OCI-LY7 (cell line): ENCODE results near the gene FAH. TPM values are rescaled to one million over a fixed set of nuclear protein-coding genes. Genes with fewer than 3 reads are reported as not detected.

Experiments
- BruUV-seq: library from RNA; stranded (reverse); fragments of 400-500 nt; replicated peaks from 2 replicates; lab custom pipeline; 2021; lab: Mats Ljungman, UMichigan
- CTCF ChIA-PET: fragments of 300-600 bp; sonication (Branson Sonifier 250); formaldehyde crosslinking; loops from one replicate; lab custom pipeline; 2022; ENCODE audit warnings: antibody characterized with exemption; ENCODE audit not compliant: unreplicated experiment; lab: Charles Lee
- POLR2A ChIA-PET: fragments of 300-600 bp; sonication (Branson Sonifier 250); formaldehyde crosslinking; loops from one replicate; lab custom pipeline; 2022; ENCODE audit warnings: antibody characterized with exemption; lab: Charles Lee
- DNase-seq: peaks from one replicate; pipeline ENCODE4 v3.0.0-alpha.2; 2015; ENCODE audit warnings: low spot score
- H2AFZ ChIP-seq: fragments of 200-600 bp; sonication (generic), shearing (Covaris generic); 2 replicates; pipeline ENCODE4 v1.6.1; 2014; ENCODE audit warnings: mild to moderate bottlenecking, antibody characterized with exemption, low read length, moderate library complexity
- H3K27ac ChIP-seq: fragments of 200-600 bp; sonication (generic); 2 replicates; pipeline ENCODE4 v1.5.1; 2014; ENCODE audit warnings: mixed run types, low read depth, mild to moderate bottlenecking, moderate library complexity, low read length, inconsistent platforms; ENCODE audit not compliant: poor library complexity, severe bottlenecking
- H3K36me3 ChIP-seq: fragments of 200-600 bp; sonication (generic); 2 replicates; pipeline ENCODE4 v1.6.1; 2014; ENCODE audit warnings: mild to moderate bottlenecking, antibody characterized with exemption, low read length, moderate library complexity, mixed read lengths; ENCODE audit not compliant: insufficient read depth
- H3K4me1 ChIP-seq: fragments of 200-600 bp; sonication (generic); 2 replicates; pipeline ENCODE4 v1.5.1; 2014; ENCODE audit warnings: mild to moderate bottlenecking, low read length; ENCODE audit not compliant: insufficient read depth, poor library complexity, severe bottlenecking
- H3K4me2 ChIP-seq: fragments of 200-600 bp; sonication (generic); 2 replicates; pipeline ENCODE4 v1.6.1; 2014; ENCODE audit warnings: mild to moderate bottlenecking, low read length
- H3K4me3 ChIP-seq: fragments of 200-600 bp; sonication (generic); 2 replicates; pipeline ENCODE4 v1.5.1; 2014; ENCODE audit warnings: mild to moderate bottlenecking, low read depth, low read length; ENCODE audit not compliant: poor library complexity, severe bottlenecking
- H3K79me2 ChIP-seq: fragments of 200-600 bp; sonication (generic); 2 replicates; pipeline ENCODE4 v1.6.1; 2016; ENCODE audit warnings: low read depth, mild to moderate bottlenecking, low read length, moderate library complexity, mixed read lengths; ENCODE audit not compliant: insufficient read depth
- H3K9me2 ChIP-seq: fragments of 200-600 bp; sonication (generic); 2 replicates; pipeline ENCODE4 v1.6.1; 2016; ENCODE audit warnings: mild to moderate bottlenecking, low read length, mixed read lengths; ENCODE audit not compliant: insufficient read depth
- H3K9me3 ChIP-seq: fragments of 200-600 bp; sonication (generic); 2 replicates; pipeline ENCODE4 v1.6.1; 2014; ENCODE audit warnings: mild to moderate bottlenecking, mixed run types, low read length, mixed read lengths
- H4K20me1 ChIP-seq: fragments of 200-600 bp; sonication (generic); 2 replicates; pipeline ENCODE4 v1.6.1; 2014; ENCODE audit warnings: mild to moderate bottlenecking, antibody characterized with exemption, low read length, moderate library complexity, mixed read lengths; ENCODE audit not compliant: insufficient read depth
- CTCF ChIP-seq: fragments of 200-600 bp; sonication (generic); conservative IDR thresholded peaks from 2 replicates; pipeline ENCODE4 v1.5.1; 2014; ENCODE audit warnings: mild to moderate bottlenecking, antibody characterized with exemption, low read length, moderate library complexity, mixed read lengths
- EZH2phosphoT487 ChIP-seq: fragments of 200-600 bp; sonication (generic); IDR thresholded peaks from 2 replicates; pipeline ENCODE4 v1.6.1; 2018; ENCODE audit warnings: low read depth, borderline replicate concordance, mild to moderate bottlenecking, mixed run types, antibody characterized with exemption, low read length, moderate library complexity, mixed read lengths
- intact Hi-C: fragments of 100-400 bp; cut with micrococcal nuclease; formaldehyde crosslinking; loops from one replicate; pipeline ENCODE4 v1.10.0; 2022; ENCODE audit not compliant: unreplicated experiment
- total RNA-seq, 2 experiments: library from RNA; depleted of rRNA in 1 of 2; stranded (reverse); fragments of >200 nt in 1 of 2; shearing (Covaris generic) in 1 of 2; gene quantifications; 2 replicates each; pipeline ENCODE4 v1.2.3, GENCODE V29; 2014 to 2022

Gene FAH
- total RNA-seq, 2 experiments from 2014 or later = 9.4 to 18.4 TPM

GRCh38 chr15:80160570-80161156 is 7.9 kb downstream of the FAH start:
- TF ChIP-seq EZH2phosphoT487 = no peak
- no peak for TF ChIP-seq CTCF
- no peaks in the 10 kb centered on the region for H4K20me1 ChIP-seq
- no peaks in the 10 kb centered on the region for H3K9me3 ChIP-seq
- H3K27ac ChIP-seq = peak overlapping the region; percentile 22
- peak; percentile 75 for DNase-seq
- peak overlapping the region; percentile 27 for H3K4me2 ChIP-seq
- H3K79me2 ChIP-seq = no peaks in the 10 kb centered on the region
- no peaks in the 10 kb centered on the region for H3K9me2 ChIP-seq
- H3K36me3 ChIP-seq = peaks cover 8% of the 10 kb centered on the region; the same call in 1 of the 2 replicates
- H3K4me3 ChIP-seq = no peak overlapping the region
- peak overlapping the region; percentile 32; the same call in 1 of the 2 replicates for H2AFZ ChIP-seq
- CTCF ChIA-PET = no interaction called here
- BruUV-seq = no TSS peak
- POLR2A ChIA-PET = interaction anchor here (0.6 to 1.6 kb wide), 6 partner anchors 9 to 308 kb away, joined by 3 to 5 read pairs (median 4); no protein-coding TSS in a partner anchor
- peaks cover 21% of the 10 kb centered on the region for H3K4me1 ChIP-seq
- intact Hi-C loops = no loop called here

GRCh38 chr15:80161468-80162016 is 8.7 kb downstream of the FAH start:
- Histone ChIP-seq H3K4me1 (peaks cover 21% of the 10 kb centered on the region), H3K79me2 (no peaks in the 10 kb centered on the region), H4K20me1 (no peaks in the 10 kb centered on the region), H3K9me2 (no peaks in the 10 kb centered on the region), H2AFZ (no peak overlapping the region), H3K4me2 (no peak overlapping the region), H3K36me3 (peaks cover 8% of the 10 kb centered on the region; the same call in 1 of the 2 replicates), H3K4me3 (no peak overlapping the region), H3K27ac (no peak overlapping the region), H3K9me3 (no peaks in the 10 kb centered on the region)
- DNase-seq = no peak
- no TSS peak for BruUV-seq
- intact Hi-C loops = no loop called here
- TF ChIP-seq CTCF (no peak), EZH2phosphoT487 (no peak)
- ChIA-PET CTCF (no interaction called here), POLR2A (interaction anchor here (0.6 to 1.6 kb wide), 7 partner anchors 9 to 308 kb away, joined by 3 to 5 read pairs (median 3); no protein-coding TSS in a partner anchor)

GRCh38 chr15:80162059-80162554 is 9.3 kb downstream of the FAH start:
- Histone ChIP-seq H3K4me3 (no peak overlapping the region), H3K79me2 (no peaks in the 10 kb centered on the region), H3K9me3 (no peaks in the 10 kb centered on the region), H2AFZ (no peak overlapping the region), H3K4me1 (peaks cover 21% of the 10 kb centered on the region), H4K20me1 (no peaks in the 10 kb centered on the region), H3K27ac (no peak overlapping the region), H3K4me2 (no peak overlapping the region), H3K9me2 (no peaks in the 10 kb centered on the region), H3K36me3 (peaks cover 8% of the 10 kb centered on the region; the same call in 1 of the 2 replicates)
- CTCF ChIA-PET = no interaction called here
- POLR2A ChIA-PET = interaction anchor here (0.8 kb wide), 2 partner anchors 13 to 240 kb away, joined by 3 read pairs; no protein-coding TSS in a partner anchor
- intact Hi-C loops = no loop called here
- BruUV-seq = no TSS peak
- no peak for DNase-seq
- TF ChIP-seq CTCF (no peak), EZH2phosphoT487 (no peak)
